ENCODE data around the gene C5orf63.
"Not testable (repeated sequence)": the region's sequence is repeated elsewhere in the genome, so short reads cannot be mapped to it uniquely, and the experiment has no call there.

Gene C5orf63

DNA sequence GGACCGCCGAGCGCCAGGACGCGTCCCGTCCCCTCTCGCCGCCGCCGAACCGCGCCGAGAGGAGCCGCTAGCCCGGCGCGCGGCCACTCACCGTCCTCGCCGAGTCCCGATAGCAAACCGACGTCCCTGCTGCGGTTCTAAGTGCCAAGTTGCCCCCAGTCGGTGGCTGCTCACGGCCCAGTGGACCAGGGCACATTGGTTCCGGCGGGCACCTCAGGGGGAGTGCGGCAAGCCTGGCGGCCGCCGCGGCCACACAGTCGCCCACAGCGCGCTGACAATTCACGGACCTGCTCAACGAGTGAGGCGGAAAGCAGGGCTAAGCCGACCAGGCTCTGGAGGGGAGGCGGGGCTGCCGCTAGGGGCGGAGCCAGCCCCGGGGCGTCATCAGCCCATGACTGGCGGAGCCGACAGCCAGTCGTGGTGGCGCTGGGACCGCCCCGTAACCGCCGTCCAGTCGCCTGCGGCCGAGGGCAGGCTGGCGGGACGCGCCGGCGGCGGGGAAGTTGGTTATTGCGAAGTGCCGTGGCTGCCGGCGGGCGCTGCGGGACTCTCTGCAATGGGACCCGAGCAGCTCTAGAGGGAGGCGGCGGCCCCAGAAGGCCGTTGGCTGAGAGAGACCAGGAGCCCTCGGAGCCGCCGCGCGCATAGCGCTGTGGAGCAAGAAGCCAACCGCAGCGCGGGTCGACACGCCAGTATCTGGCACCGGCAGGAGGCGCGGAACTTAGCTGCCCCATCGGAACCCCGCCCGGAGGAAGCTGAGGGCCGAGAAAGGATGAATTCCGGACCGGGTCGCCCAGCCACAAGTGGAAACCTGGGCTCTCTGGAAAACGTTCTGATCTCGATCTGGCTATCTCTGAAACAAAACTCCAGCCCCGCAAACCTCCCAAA is 42.8 kb downstream of the C5orf63 start, which contains the start of gene MARCHF3:
Gene MARCHF3 (minus strand): TSS at position 300 of the 888 bp plus-strand sequence. CDS start 112,387 bp downstream, outside the sequence.
- peak; percentile 96 for DNase-seq (ENCODE audit: low spot score)

DNA sequence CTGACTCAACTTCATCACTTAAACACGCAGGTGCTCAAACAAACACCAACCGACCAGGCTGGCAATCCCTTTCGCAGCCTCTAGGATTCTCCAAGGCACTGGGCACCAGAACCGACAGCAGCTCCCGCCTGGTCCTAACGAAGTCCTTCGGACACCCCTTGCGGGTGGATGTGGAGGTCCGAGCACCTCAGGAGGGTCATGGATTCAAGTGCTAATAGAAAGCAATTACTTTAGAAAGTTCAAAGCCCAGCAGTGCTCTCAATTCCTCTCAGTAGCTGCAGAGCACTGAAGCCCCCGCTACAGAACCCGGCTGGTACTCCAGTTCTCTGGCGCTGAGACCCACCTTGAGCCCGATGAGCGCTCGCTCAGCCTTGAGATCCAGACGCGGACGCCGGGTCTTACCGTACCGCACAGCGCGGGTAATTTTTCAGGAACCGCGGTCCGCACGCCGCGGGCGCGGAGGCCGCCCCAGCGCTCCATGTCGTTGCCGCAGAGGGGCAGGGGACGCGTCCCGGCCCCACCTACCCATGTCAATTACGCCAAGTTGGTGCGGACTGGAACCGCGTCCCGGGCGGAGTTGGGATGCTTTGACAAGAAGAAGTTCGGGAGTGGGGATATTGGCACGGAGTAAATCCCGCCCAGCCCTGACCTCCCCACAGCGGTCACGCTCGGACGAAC is 43.6 kb downstream of the C5orf63 start:
- DNase-seq (ENCODE audit: low spot score) = peak; percentile 72

DNA sequence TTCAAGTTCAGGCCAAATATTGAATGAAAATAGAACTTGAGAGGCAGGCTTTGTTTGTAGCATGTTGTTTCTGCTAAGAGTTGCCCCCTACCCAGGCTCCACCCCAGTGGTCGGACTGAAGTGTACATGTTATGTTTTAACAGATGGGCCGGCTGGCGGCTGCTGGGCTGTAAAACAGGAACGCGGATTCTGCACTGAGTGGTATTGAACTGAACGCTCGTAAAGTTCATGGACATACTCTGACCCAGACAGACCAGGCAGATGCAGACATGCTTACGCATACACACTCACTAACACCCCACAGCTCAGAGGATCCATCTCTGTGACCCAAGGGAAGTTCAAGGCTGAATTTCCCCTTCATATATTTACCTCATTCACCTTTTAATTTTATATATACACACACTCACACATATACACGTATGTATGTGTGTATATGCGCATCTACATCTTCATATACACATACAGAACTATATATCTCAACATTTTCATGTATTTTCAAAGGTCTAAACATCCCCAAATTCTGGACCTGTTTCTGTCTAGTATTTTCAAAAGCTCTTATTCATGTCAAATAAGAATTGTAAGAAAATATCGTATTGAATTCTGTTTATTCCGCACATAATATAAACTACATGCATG is 44.4 kb downstream of the C5orf63 start:
- no peak for DNase-seq (ENCODE audit: low spot score)

DNA sequence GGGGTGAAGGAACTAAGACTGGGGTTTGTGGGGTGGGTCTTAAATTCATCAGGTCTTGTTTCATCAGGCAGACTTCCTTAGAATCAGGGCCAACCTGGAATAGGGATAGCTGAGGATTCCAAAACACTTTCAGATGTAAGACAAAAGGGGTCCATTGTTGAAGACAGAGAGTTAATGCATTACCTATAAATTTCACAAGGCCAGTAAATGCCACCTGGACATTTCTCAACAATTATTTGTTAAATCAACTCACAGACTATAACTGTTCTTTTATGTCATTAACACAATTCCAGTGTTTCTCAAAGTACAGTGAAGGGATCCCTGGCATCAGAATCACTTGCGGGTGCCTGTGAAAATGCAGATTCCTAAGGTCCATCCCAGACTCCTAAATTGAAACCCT is 45.8 kb downstream of the C5orf63 start:
- no peak for DNase-seq (ENCODE audit: low spot score)

DNA sequence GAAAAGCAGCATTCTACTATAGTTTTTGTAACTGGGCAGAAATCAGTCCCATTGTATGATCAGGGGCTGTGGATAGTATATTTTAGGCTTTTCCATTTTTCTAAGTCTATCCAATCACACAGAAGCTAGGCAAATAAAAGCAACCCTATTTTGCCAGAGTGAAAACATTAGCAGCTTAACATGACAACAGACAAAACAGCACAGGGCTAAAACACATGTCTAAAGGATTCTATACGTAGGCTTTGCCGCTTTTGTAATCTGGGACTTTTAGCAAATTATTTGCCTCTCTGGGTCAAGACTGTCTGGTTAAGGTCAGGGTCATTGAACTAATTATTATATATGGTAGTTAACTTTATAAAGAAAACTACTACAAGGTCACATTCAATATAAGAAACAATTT is 47.1 kb downstream of the C5orf63 start:
- DNase-seq (ENCODE audit: low spot score) = no peak

DNA sequence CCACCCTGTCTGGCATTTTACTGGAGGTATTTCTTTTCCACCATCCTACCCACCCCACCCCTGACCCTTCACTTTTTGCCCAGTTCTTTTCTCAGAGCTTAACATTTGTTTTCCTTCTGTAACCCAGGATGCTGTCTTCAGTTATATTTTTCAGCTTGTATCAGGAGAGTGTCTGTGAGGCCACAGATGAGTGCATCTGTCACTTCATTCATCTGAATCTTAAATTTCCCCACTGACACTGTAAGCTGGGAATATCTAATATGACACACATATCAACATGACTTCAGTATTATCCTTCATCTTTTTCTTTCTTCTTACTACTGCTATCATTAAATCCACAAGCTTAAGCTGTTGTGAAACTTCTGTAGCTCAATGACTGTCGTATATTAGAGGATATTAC is 47.8 kb downstream of the C5orf63 start:
- no peak for DNase-seq (ENCODE audit: low spot score)

DNA sequence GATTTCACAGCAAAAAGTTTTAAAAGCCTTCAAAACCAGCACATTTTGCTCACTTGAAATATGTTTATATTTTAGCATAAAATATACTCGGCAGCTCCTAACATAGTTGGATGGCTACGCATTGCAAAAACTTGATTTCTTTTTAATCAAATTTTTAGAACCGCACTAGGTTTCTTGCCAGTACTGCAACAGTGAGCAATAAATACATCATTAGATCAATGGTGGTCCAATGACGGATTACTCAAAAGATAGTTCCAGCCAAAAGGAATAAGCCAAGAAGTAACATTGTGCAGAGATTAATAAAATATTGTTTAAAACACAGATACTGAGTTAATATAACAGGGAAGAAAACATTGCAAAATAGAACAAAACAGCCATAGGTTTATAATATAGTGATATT is 48.5 kb downstream of the C5orf63 start:
- no peak for DNase-seq (ENCODE audit: low spot score)

DNA sequence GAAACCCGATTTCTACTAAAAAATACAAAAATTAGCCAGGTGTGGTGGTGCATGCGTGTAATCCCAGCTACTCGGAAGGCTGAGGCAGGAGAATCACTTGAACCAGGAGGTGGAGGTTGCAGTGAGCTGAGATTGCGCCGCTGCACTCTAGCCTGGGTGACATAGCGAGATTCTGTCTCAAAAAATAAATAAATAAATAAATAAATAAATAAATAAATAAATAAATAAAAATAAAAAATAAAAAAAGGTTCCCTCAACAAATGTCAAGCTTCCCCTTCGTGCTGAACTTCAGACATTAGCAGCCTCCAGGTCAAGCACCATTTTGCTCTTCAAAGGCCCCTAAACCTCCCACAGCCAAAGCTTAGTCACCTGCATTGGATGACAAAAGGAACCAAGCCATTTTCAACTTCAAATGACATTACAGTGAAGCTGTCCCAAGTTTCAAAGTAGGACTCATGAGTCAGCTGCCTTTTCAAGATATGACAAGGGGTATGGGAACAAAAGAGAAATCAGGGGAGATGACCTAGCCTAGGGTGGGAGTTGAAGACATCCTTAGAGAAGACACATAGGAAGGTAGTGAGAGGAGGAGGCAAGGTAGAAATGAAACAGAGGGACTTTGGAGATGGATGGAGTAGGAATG is 49.6 kb downstream of the C5orf63 start:
- not testable (repeated sequence) for DNase-seq (ENCODE audit: low spot score)

DNA sequence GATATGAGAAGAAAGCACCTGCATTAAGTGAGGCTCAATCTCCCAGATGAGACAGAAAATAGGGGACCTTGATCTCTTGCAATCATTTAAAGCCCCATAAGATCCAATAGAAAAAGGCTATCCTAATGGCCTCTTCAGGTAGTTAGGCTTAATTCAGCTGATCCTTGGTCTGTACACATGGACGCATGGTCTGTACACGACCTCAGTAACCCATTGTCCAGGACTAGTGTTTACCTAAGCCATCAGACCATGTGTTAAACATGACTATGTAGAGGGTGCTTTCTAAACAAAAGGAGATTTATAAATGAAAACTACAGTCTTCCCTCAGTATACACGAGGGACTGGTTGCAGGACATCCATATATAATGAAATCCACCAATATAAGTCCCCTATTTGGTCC is 50.5 kb downstream of the C5orf63 start:
- no peak for DNase-seq (ENCODE audit: low spot score)

DNA sequence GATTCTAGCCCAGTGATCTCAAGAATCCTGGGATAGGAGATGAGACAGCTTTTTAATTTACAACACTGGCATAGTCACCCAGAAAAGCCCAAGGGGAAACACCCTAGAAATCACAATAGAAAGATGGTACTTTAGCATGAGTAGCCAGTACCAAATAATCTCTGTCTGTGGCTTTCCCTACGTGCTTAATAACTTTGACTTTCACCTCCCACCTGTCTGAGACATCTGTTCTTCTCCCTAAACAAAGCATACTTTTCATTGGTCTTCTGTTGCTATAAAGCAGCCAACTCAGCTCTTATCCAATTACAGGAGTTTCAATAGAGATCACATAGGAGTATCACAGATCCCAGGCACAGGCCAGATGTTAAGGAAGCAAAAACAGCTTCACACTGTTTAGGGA is 53.4 kb downstream of the C5orf63 start:
- no peak for DNase-seq (ENCODE audit: low spot score)

DNA sequence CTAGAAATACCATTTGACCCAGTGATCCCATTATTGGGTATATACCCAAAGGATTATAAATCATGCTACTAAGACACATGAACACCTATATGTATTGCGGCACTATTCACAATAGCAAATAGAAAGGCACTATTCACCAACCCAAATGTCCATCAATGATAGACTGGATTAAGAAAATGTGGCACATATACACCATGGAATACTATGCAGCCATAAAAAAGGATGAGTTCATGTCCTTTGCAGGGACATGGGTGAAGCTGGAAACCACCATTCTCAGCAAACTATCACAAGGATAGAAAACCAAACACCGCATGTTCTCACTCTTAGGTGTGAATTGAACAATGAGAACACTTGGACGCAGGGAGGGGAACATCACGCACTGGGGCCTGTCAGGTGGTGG is 56.6 kb downstream of the C5orf63 start:
- not testable (repeated sequence) for DNase-seq (ENCODE audit: low spot score)

DNA sequence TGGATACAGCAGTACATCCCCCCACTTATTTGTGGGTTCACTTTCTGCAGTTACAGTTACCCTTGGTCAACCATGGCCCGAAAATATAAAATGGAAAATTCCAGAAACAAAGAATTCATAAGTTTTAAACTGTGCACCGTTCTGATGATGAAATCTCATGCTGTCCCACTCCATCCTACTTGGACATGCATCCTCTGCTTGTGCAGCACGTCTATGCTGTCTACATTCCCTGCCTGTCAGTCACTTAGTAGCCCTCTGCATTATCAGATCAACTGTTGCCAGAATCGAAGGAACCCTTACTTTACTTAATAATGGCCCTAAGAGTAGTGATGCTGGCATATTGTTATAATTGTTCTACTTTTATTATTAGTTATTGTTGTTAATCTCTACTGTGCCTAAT is 57.6 kb downstream of the C5orf63 start:
- DNase-seq (ENCODE audit: low spot score) = no peak

DNA sequence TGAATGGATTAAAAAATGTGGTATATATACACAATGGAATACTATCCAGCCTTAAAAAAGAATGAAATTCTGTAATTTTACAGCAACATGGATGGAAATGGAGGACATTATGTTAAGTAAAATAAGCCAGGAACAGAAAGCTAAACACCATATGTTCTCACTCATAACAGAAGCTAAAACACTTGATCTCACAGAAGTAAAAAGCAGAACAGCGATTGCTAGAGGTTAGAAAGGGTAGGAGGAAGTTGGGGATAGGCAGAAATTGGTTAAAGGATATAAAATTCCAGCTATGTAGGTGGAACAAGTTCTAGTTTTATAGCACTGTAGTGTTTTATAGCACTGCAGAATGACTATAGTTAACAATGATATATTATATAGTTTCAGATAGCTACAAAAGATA is 58.7 kb downstream of the C5orf63 start:
- no peak for DNase-seq (ENCODE audit: low spot score)

DNA sequence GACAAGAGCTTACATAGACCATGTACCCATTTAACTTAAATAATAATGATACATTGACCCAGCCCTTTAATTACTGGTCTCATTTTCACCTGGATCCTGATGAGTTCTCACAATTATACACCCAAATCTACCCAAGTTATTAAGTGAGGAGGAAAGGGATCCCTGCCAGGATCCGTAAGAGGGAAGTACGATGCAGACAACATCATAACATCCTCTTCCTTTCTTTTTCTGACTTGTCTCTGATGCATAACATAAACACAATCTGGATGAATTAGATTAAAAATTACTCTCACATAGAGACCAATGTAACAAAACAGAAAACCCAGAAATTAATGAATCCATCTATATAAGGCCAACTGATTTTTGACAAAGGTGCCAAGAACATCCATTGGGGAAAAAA is 59.9 kb downstream of the C5orf63 start:
- no peak for DNase-seq (ENCODE audit: low spot score)

DNA sequence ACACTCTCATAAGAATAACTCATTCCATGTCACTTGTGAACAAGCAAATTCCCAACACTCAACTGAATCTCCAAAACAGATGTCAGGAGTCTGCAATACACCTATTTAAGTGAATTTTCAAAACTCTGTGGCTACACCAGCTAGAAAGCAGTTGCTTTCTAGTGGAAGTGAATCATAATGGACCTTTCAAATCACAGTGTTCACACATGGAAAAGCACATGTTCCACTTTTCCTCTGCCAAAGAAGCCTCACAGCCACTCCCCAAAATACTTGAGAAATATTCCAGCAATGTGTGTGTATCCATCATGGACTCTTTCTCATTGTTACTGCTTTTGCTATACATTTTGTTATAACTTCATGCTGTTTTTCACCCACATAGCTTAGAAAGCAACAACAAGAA is 60.4 kb downstream of the C5orf63 start:
- no peak for DNase-seq (ENCODE audit: low spot score)

DNA sequence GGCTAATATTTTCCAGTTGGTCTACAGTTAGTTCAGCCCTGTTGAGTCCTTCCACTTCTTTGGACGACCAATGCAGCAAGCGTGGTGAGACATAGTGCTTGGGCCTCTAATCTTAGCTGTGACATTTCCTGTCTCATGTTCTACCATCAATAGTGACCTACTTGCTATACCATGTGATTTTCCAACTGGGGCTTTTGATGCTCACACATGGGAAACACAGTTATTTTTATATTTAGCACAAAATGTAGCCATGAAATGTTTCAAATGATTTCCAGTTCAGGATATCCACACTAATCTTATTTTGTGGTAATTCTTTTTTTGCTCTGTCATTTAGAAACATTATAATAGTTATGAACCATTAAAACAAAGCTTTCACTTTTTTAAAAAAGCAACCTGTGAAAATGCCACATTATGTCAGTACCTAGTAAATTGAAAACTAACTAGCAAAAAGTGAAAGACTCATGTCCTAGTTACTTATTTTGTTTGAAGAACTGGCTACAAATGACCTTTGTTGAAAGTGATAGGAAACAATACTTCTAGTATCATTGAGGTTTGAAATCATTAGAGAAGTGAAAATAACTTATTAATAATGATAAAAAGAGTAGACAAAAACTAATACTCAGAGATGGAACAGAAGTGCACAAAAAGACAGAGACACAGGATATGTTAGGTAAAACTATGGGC is 61.2 kb downstream of the C5orf63 start:
- DNase-seq (ENCODE audit: low spot score) = no peak

DNA sequence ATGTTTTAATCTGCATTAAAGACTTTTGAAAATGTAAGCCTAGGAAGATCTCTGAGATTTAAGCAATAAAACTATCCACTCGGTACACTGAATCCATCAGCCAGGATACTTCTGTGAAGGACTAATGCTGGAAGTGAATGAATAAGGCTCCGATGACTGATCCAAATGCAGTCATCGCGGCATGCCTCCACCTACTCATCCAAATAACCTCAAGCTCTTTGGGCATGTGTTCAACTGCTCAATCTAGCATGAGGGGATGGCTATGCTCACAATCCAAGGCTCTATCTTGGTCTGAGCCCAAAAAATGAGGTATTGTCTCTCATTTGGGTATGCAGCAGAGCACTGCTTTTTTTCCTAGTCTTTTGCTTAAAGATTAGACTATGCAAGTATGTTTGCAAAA is 62.1 kb downstream of the C5orf63 start:
- DNase-seq (ENCODE audit: low spot score) = no peak

DNA sequence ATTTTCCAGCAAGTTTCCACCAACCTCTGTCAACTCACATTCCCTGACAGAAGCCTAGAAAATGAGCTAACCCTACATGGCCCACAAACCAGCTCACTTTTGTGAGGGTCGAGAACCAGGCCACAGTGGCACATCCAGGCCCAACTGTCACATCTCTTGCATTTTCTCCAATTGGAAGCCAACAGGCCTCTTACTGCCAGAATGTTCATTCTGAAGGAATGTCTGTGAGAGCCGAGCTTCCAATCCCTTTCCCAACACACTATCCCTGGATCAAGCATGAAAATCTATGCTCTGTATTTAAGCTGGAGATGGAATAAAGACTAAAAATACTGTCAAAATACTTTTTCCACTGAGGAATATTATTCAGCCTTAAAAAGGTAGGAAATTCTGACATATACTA is 62.9 kb downstream of the C5orf63 start:
- DNase-seq (ENCODE audit: low spot score) = no peak

DNA sequence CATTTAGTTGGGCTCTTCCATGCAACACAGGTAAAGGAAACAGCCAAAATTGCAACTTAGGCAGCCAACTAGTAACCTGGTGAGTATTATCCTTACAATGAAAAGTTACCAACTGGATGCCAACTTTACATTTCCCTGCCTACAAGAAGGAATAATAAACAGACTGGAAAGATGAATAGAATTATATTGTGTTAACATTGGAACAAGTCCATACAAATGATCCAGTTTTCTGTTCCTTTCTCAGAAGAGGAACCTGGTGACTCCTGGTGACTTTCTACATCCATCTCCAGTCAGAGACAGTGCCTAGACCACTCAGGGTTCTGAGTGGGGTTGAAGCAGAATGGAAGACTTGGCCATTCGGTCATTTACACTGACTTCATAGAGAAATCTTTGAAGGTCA is 63.5 kb downstream of the C5orf63 start:
- DNase-seq (ENCODE audit: low spot score) = no peak

DNA sequence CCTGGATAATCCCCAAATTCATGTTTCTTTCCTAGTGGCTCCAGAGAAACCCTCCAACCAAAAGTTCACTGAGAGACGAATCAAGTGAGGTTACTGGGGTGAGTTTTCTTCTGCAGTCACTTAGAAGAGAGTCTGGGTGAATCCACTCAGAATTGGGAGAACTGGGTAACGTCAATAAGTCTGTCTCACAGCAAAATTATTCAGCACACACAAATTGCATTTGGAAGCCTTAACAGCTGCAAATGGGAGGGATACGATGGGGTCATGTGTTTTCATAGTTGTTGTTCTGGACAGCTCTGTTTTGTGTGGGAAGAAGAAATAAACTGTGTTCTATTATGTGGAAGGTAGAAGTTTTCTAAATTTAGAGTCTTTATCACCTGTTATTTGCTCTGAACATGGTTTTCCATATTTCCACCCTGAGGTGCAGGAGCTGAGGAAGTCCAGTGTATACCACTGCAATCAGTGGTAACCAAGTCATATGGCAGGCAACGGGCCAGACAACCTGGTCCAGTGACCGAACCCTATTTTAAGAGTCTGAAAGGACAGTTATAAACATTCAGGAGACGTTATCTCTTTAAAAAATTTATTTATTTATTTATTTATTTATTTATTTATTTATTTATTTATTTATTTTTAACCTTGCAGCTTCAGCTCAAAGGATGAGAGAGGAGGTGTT is 64.9 kb downstream of the C5orf63 start:
- DNase-seq (ENCODE audit: low spot score) = no peak

DNA sequence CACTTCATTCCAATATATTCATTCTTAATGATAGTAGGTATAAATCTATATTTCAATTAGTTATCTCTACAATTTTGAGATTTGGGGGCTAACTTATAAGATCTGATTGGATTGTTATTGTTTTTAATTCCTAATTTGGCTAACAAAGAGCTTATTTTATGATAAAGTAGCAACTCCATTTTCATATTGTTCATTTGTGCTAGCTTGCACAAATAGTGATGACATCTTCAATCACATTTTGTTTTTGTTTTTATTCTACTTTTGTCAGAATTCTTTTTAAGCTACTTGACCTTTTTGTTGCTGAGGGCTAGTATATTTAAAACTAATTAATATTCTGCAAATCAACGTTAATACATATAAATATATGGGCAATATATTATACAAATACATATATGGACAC is 65.8 kb downstream of the C5orf63 start:
- DNase-seq (ENCODE audit: low spot score) = no peak
